ENCODE results near the gene MRPS22.

MRPS22 gene

GRCh38 chr3:139343895-139344856 is at the start of gene MRPS22:
TSS of gene MRPS22 (plus strand) at chr3:139344020. CDS start at chr3:139344027, 7 bp downstream.
- DNase-seq, result peak; percentile 83

- no peak for DNase-seq
Measured at GRCh38 chr3:139295040-139295439, 48.8 kb upstream of the MRPS22 start.

GRCh38 chr3:139296141-139296718 is 47.6 kb upstream of the MRPS22 start:
- no peak for DNase-seq

- DNase-seq, result no peak
Measured at GRCh38 chr3:139297588-139298311, 46.1 kb upstream of the MRPS22 start.

- no peak for DNase-seq
Measured at GRCh38 chr3:139299261-139300132, 44.3 kb upstream of the MRPS22 start.

- no peak for DNase-seq
Measured at GRCh38 chr3:139300416-139300815, 43.4 kb upstream of the MRPS22 start.

GRCh38 chr3:139301183-139301582 is 42.6 kb upstream of the MRPS22 start:
- no peak for DNase-seq

GRCh38 chr3:139301654-139302053 is 42.2 kb upstream of the MRPS22 start:
- DNase-seq, result no peak

GRCh38 chr3:139302084-139302800 is 41.6 kb upstream of the MRPS22 start:
- no peak for DNase-seq

GRCh38 chr3:139302801-139303113 is 41.1 kb upstream of the MRPS22 start:
- no peak for DNase-seq

- DNase-seq, result no peak
Measured at GRCh38 chr3:139303216-139303615, 40.6 kb upstream of the MRPS22 start.

- DNase-seq, result no peak
Measured at GRCh38 chr3:139304383-139304782, 39.4 kb upstream of the MRPS22 start.

GRCh38 chr3:139306078-139306477 is 37.7 kb upstream of the MRPS22 start:
- DNase-seq, result no peak

- no peak for DNase-seq
Measured at GRCh38 chr3:139307072-139307491, 36.7 kb upstream of the MRPS22 start.

- DNase-seq, result no peak
Measured at GRCh38 chr3:139307601-139308555, 35.9 kb upstream of the MRPS22 start.

- no peak for DNase-seq
Measured at GRCh38 chr3:139308560-139308959, 35.3 kb upstream of the MRPS22 start.

GRCh38 chr3:139309061-139309591 is 34.7 kb upstream of the MRPS22 start:
- DNase-seq, result no peak

GRCh38 chr3:139309880-139310279 is 33.9 kb upstream of the MRPS22 start:
- DNase-seq, result no peak

GRCh38 chr3:139310474-139310933 is 33.3 kb upstream of the MRPS22 start:
- DNase-seq, result no peak

- no peak for DNase-seq
Measured at GRCh38 chr3:139311557-139311956, 32.3 kb upstream of the MRPS22 start.

Data from NCI-H1694 treated with DMSO at 0.1 percent for 48 hours (cell line).